ENCODE data around the gene LRRC2. TPM values are rescaled to one million over a fixed set of nuclear protein-coding genes. Genes with fewer than 3 reads are reported as not detected.
A peak's percentile ranks its signal among the peaks of the same experiment; 100 is the strongest.

LRRC2 gene
- total RNA-seq, 1 donor from 2014 or later, result 2.0 TPM

DNA sequence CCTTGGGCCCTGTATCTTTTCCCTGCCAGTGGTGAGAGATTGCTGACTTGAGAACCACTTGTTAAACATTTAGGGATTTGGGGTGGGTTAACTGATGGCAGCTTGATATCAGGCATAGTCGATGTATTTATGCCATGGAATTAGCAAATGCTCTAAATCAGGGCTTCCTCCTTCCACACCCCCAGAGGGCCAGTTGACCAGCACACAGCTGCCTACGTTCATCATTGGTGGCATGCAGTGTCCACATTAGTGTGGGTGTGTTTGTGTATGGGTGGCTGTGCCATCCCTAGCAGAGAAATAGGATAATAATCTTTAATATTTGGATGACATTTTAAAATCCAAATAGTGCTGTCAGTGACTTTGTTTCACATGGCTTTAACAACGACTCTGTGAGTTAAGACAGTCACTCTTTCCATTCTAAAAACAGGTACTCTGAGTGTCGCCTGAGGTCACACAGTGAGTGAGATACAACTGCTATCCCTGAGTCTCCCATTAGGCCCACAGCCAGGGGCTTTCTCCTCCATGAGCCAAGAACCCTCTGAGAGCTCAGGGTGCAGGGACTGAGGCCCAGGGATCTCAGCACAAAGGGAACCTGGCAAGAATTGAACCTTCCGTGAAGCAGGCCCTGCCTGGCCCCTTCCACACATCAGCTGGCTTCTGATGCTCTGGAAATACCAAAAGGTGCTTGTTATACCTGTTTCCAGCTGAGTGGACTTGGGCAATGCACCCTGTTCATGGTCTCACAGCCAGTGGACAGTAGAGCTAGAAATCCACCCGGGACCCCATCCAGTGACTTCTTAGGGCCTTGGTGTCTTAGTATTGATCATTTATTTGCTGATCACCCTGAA lies 97.1 kb downstream of the LRRC2 start:
- Histone ChIP-seq H3K36me3 (no peaks in the 10 kb centered on the region), H3K4me1 (no peaks in the 10 kb centered on the region), H3K4me3 (no peak overlapping the region), H3K27me3 (no peaks in the 10 kb centered on the region), H3K9me3 (no peaks in the 10 kb centered on the region), H3K27ac (no peak overlapping the region)
- intact Hi-C loops (cut with DNase I), result no loop called here
- DNase-seq (ENCODE audit: extremely low spot score in 2 of 2), result peak; percentile 28 to 64
- TF ChIP-seq POLR2A (IDR thresholded peaks at IDR 0.05) (no peak), POLR2AphosphoS5 (IDR thresholded peaks at IDR 0.05; ENCODE audit: insufficient read depth in 1 of 2, low read depth in 1 of 2) (no peak)
- TF ChIP-seq, protein P1, sequence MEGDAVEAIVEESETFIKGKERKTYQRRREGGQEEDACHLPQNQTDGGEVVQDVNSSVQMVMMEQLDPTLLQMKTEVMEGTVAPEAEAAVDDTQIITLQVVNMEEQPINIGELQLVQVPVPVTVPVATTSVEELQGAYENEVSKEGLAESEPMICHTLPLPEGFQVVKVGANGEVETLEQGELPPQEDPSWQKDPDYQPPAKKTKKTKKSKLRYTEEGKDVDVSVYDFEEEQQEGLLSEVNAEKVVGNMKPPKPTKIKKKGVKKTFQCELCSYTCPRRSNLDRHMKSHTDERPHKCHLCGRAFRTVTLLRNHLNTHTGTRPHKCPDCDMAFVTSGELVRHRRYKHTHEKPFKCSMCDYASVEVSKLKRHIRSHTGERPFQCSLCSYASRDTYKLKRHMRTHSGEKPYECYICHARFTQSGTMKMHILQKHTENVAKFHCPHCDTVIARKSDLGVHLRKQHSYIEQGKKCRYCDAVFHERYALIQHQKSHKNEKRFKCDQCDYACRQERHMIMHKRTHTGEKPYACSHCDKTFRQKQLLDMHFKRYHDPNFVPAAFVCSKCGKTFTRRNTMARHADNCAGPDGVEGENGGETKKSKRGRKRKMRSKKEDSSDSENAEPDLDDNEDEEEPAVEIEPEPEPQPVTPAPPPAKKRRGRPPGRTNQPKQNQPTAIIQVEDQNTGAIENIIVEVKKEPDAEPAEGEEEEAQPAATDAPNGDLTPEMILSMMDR (IDR thresholded peaks at IDR 0.05), result no peak

GRCh38 chr3:46467562-46467961 lies 98.5 kb downstream of the LRRC2 start:
- no peaks in the 10 kb centered on the region for H3K9me3 ChIP-seq
- H3K4me1 ChIP-seq, result no peaks in the 10 kb centered on the region
- no peaks in the 10 kb centered on the region for H3K27me3 ChIP-seq
- no peak overlapping the region for H3K4me3 ChIP-seq
- H3K36me3 ChIP-seq, result no peaks in the 10 kb centered on the region
- TF ChIP-seq POLR2AphosphoS5 (IDR thresholded peaks at IDR 0.05; ENCODE audit: insufficient read depth in 1 of 2, low read depth in 1 of 2), result no peak
- no peak for TF ChIP-seq POLR2A (IDR thresholded peaks at IDR 0.05)
- TF ChIP-seq, protein P1 (IDR thresholded peaks at IDR 0.05), result no peak
- intact Hi-C loops (cut with DNase I), result no loop called here
- no peak overlapping the region for H3K27ac ChIP-seq
- peak; percentile 37 to 43 for DNase-seq (ENCODE audit: extremely low spot score in 2 of 2)

- H3K27me3 ChIP-seq, result no peaks in the 10 kb centered on the region
- DNase-seq (ENCODE audit: extremely low spot score in 2 of 2), result peak; percentile 40 to 44
- H3K4me1 ChIP-seq, result no peaks in the 10 kb centered on the region
- H3K4me3 ChIP-seq, result no peak overlapping the region
- intact Hi-C loops (cut with DNase I), result no loop called here
- no peak for TF ChIP-seq POLR2A (IDR thresholded peaks at IDR 0.05)
- TF ChIP-seq POLR2AphosphoS5 (IDR thresholded peaks at IDR 0.05; ENCODE audit: insufficient read depth in 1 of 2, low read depth in 1 of 2), result no peak
- TF ChIP-seq, protein P1 (IDR thresholded peaks at IDR 0.05), result no peak
- H3K9me3 ChIP-seq, result no peaks in the 10 kb centered on the region
- no peak overlapping the region for H3K27ac ChIP-seq
- no peaks in the 10 kb centered on the region for H3K36me3 ChIP-seq
These were observed 99.2 kb downstream of the LRRC2 start for GRCh38 chr3:46466871-46467403.

DNA sequence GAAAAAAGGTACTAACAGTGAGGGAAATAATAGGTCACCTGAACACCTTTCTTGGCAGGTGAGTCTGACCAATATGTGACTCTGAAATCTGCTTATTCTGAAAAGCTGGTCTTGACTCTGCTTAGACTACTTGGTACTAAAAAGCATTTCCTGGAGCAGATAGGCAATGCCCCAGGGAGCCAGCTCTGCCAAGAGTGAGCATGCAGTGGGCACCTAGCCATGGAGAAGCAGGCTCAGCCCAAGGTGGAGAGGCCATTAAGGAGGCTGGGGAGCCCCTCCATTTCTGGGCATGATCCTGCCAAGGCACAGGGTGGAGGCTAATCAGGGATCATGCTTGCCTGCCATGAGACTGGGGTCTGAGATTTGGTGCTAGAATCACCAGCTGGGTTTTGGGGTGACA lies 99.8 kb downstream of the LRRC2 start:
- intact Hi-C loops (cut with DNase I), result no loop called here
- H3K27me3 ChIP-seq, result no peaks in the 10 kb centered on the region
- TF ChIP-seq POLR2A (IDR thresholded peaks at IDR 0.05), result no peak
- TF ChIP-seq, protein P1 (IDR thresholded peaks at IDR 0.05), result no peak
- TF ChIP-seq POLR2AphosphoS5 (IDR thresholded peaks at IDR 0.05; ENCODE audit: insufficient read depth in 1 of 2, low read depth in 1 of 2), result no peak
- no peak overlapping the region for H3K27ac ChIP-seq
- H3K4me1 ChIP-seq, result no peaks in the 10 kb centered on the region
- DNase-seq (ENCODE audit: extremely low spot score in 2 of 2), result peak; percentile 37 to 74
- H3K36me3 ChIP-seq, result no peaks in the 10 kb centered on the region
- no peaks in the 10 kb centered on the region for H3K9me3 ChIP-seq
- H3K4me3 ChIP-seq, result no peak overlapping the region

Other genes starting within 250 kb of the LRRC2 start
- 1.2 TPM for gene CCR2, start 212.2 kb downstream of the LRRC2 start, total RNA-seq
- 3.9 TPM for gene CCR5, start 195.4 kb downstream of the LRRC2 start, total RNA-seq
- gene CCRL2, start 159.0 kb downstream of the LRRC2 start, total RNA-seq, result not detected
- not detected for gene LTF, start 101.4 kb downstream of the LRRC2 start, total RNA-seq
- gene RTP3, start 68.3 kb downstream of the LRRC2 start, total RNA-seq, result not detected
- gene FAM240A, start 46.2 kb upstream of the LRRC2 start, total RNA-seq, result not detected
- gene ALS2CL, start 127.4 kb upstream of the LRRC2 start, total RNA-seq, result 134 TPM
- gene TMIE, start 135.1 kb upstream of the LRRC2 start, total RNA-seq, result 0.74 TPM
- gene PRSS50, start 151.6 kb upstream of the LRRC2 start, total RNA-seq, result not detected